Measurements from ENCODE around the gene UBE3C.
"Not testable (repeated sequence)": the region's sequence is repeated elsewhere in the genome, so short reads cannot be mapped to it uniquely, and the experiment has no call there.

Gene UBE3C
- total RNA-seq, result 83.1 to 118 (median 112) reads per million in 4 donors

DNA sequence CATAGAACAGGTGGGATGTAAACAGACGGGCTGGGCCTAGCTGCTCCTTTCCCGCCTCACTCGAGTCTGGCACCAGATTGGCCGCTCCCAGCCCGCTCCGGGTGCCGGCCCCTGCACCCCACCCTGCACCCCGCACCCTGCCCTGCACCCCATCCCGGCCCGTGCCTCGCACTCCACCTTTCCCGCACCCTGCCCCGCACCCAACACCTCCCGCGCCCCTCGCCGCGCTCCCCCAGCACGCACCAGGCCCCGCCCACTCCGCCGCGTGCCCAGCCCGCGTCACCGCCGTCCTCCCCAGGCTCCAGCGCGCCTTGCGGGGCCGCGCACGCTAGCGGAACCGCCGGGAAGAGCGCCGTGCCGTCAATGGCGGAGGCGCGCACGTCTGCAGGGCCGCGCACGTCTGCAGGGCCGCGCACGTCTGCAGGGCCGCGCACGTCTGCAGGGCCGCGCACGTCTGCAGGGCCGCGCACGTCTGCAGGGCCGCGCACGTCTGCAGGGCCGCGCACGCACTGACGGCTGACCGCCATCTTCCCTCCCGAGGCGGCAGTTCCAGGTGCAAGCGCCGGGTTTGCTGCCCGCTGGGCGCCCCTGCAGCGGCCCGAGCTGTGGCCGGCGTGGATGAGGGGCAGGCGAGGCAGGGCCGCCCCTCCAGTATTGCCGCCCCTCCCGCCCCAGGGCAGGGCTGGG lies at the start of gene UBE3C:
Gene UBE3C, plus strand, starts transcription at position 503 of the 687 bp plus-strand sequence. CDS start 347 bp downstream, outside the sequence.
- peak; percentile 81 to 94 (median 84) for DNase-seq

DNA sequence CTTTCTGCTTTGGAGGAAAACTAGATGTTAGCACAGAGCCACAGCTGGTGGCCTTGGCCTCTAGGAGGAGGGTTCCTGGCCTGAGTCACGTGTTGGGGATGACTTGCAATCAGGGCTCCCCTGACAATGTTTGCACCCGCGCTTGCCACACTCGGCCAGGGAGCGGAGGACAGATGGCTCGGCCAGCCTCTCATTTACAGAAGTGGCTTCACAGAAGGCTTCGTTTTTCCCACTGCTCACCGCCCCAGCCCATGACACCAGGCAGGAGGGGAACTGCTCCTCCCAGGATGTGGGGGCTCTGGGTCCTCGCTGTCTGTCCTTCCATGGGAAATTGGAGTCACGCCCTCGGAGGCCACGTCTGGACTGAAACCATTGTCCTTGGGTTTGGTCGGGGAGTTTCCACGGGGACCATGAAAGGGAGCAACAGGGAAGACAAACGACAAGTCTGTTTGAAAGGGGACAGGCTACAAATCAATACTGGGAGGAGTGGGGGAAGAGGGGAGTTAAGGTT lies 49.6 kb upstream of the UBE3C start:
- no peak for DNase-seq

DNA sequence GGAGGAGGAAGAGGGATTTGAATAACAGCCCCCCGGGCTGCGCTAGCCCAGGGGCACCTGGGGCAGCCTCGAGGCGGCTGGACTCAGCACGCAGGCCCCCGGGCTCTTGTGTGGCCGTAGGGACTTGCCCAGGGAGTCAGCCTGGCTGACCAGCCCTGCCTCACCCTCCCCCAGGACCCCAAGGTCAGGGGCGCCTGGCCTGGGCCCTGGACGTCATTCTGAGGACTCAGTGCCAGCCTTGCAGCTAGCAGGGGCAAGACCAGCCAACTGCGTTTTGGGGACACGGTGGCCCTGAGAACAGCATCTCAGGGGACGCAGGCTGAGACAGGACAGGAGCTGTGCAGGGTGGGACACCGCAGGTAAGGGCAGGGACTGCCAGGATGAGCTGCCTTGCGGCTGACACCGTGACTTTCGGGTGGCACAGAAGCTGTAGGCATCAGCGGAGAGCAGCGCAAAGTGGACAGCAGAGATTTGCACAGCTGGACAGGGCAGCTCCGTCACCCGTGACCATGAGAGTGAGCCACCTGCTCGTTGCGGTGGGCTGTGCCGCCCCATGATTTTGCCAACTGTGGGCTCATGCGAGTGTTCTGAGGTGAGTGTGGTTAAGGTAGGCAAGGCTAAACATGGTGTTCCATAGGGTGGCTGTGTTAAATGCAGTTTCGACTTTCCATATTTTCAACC lies 48.1 kb upstream of the UBE3C start:
- no peak for DNase-seq

DNA sequence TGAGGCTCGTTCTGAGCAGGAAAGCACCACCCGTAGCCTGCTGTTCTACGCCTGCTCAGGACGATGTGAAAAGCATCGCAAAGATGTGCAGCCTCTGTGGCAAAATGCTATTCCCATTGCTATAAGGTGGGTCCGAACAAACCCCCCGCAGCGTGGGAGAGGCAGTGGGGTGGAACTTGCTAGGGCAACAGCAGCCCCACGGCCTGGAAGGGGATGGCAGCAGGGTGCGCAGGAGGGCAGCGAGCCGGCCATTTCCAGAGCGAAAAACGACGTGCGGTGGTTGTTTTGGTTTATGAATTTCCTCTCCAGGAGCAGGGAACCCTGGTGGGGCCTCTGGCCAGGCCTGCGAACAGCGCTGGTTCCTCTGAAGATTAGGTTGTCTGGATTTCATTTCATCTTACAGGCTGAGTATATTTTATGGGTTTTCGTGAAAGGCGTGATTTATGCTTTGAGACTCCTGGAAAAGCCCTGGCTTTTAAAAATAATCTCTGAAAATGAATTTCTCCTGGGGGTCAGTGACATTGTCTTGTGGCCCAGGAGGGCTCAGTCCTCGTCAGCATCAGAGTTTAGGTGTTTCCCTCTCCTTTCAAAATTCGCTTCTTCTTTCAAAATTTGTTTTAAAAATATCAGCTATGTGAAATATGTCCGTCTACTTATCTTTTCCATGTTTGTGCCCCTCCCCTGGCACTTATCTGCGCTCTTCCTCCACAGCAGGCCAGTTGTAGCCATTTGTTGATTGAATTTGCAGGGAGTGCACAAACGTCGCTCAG lies 42.3 kb upstream of the UBE3C start:
- DNase-seq, result no peak

DNA sequence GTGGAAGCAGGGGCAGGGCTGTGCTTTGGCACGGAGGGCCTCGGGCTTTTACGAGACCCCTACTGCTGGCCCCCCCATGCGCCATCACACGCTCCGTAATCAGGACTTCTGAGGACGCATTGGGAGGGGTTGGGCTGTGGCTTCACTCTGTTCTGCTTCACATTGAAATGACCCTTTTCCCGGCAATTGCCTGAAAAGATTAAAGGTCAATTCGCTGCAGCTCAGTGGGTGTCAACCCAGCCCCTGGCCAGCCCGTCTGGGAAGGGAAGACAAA lies 41.7 kb upstream of the UBE3C start:
- DNase-seq, result no peak

DNA sequence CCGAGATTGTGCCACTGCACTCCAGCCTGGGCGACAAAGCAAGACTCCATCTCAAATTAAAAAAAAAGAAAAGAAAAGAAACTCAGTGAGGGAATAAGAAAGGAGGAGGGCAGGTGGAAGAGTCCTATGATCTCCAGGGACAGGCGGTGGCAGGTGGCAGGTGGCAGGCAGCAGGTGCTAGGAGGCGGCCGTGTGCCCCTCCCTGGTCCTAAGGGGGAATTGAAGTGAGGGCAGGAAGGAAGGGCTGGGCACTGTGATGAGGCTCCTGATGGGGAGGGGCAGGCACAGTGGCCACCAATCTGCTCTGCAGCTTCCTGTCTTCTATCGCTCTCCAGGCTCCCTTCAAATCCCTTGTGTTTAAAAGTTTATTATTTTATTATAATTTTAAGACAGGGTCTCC lies 41.2 kb upstream of the UBE3C start:
- DNase-seq, result no peak

DNA sequence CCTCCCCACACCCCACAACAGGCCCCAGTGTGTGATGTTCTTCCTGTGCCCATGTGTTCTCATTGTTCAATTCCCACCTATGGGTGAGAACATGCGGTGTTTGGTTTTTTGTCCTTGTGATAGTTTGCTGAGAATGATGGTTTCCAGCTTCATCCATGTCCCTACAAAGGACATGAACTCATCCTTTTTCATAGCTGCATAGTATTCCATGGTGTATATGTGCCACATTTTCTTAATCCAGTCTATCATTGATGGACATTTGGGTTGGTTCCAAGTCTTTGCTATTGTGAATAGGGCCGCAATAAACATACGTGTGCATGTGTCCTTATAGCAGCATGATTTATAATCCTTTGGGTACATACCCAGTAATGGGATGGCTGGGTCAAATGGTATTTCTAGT lies 38.7 kb upstream of the UBE3C start:
- DNase-seq, result not testable (repeated sequence)

DNA sequence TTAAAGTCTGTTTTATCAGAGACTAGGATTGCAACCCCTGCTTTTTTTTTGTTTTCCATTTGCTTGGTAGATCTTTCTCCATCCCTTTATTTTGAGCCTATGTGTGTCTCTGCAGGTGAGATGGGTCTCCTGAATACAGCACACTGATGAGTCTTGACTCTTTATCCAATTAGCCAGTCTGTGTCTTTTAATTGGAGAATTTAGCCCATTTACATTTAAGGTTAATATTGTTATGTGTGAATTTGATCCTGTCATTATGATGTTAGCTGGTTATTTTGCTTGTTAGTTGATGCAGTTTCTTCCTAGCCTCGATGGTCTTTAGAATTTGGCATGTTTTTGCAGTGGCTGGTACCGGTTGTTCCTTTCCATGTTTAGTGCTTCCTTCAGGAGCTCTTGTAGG lies 35.1 kb upstream of the UBE3C start:
- not testable (repeated sequence) for DNase-seq

DNA sequence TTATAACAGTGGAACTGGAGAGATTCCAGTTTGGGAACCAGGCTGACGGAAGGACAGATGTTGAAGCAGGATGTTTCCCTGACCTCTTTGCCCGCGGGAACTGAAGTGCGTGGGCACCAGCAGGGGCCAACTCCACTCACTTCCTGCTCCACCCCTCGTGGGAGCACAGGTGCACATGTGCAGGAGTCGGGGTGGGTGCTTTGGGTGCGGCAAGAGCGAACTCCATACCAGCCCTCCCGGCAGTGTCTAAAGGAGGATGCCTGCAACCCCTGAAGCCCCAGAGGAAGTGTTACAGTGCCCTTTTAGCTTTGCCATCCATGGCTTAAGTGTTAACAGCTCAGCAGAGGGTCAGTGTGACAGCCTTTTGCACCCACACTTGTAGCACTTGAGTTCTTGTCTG lies 27.4 kb upstream of the UBE3C start:
- DNase-seq, result no peak

DNA sequence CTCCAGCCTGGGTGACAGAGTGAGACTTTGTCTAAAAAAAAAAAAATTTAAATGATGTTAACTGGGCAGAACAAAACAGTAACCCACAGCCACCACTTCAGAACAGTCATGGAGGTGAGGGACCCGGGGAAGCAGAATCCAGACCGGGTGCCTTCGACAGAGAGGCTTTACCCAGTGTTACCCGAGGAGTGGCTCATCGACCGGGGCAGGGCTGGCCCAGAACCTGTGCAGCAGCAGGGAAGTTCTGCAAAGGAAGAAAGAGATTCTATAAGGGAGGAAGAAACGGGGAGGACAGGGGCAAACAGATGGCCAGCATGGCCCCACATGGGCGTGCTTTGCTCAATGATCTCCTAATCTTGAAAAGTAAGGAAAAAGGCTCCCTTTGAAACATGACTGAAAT lies 26.0 kb upstream of the UBE3C start:
- DNase-seq, result no peak

DNA sequence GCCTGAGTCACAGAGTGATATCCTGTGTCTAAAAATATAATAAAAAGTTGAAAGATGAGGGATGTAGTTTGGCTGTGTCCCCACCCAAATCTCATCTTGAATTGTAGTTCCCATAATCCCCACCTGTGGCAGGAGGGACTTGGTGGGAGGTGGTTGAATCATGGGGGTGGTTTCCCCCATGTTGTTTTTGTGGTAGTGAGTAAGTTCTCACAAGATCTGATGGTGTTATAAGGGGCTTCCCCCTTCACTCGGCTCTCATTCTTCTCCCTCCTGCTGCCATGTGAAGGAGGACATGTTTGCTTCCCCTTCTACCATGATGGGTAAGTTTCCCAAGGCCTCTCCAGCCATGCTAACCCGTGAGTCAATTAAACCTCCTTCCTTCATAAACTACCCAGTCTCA lies 25.1 kb upstream of the UBE3C start:
- no peak for DNase-seq

DNA sequence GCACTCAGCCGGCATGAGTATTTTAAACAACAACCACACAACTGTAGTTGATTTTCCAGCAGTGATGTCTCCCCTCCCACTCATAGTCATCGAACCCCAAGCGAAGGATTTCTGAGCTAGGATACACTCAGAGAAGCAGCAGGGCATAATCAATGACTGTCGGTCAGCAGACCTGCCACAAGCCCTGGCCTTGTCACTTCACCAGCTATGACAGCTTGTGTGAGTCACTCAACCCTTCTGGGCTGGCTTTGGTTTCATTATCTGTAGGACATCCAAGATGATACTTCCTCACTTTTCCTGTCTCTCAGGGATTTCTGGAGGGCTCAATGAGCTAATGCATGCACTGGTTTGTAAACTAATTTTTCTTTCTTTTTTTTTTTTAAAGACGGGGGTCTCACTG lies 22.0 kb upstream of the UBE3C start:
- DNase-seq, result no peak

DNA sequence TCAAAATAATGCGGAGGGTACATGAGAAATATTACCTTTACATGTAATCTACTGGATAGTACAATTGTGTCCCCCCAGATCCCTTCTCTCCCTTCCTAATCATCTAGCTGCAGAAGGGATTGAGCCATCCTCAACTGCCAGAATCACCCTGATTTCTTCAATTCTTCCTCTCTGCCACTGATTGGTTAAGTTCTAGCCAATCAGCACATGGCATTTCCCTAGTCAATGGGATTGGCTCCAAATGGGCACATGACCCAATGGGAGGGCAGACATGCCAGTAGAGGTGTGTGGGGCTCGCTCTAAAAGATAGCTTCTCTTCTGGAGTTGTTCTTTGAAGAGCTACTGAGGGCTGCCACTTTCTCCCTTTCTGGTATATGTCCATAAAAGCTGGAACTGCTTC lies 20.9 kb upstream of the UBE3C start:
- DNase-seq, result no peak

DNA sequence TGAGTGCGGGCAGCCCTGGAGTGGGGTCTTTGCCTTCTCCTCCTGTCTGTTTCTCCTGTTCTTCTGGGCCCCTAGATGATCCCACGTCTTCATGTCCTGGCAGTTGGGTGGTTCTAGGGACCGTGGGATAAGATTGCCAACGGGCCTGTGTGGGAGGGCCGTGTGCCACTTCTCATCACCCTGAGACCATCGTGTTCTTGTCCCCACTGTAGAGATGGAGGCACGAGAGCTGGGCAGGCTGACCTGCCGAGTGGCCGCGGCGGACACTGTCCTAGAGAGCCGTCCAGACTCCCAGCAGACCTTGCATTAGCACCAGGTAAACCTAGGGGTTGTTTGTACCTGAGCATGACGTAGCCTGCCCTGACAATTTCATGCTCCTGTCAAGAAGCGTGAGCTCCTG lies 18.5 kb upstream of the UBE3C start:
- no peak for DNase-seq

DNA sequence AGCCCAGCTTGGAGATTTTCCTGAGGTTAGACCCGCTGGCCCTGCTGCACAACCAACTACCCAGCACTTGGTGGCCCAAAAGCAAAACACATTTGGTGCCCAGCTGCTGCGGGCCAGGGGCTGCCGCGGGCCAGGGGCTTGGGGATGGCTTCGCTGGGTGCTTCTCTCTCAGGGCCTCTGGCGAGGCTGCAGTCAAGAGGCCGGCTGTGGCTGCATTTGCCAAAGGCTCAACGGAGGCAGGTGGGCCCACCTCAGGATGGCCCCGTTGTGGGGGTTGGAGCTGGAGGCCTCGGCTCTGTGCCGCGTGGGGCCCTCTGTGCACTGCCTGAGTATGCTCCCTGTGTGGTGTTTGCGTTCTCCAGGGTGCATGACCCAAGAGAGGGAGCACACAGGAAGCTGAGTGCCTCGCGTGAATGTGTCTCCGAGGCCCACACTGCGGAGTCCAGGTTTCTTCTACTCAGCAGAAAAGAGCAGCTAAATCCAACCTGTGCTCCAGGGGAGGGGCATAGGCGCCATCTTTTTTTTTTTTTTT lies 17.5 kb upstream of the UBE3C start:
- DNase-seq, result no peak

DNA sequence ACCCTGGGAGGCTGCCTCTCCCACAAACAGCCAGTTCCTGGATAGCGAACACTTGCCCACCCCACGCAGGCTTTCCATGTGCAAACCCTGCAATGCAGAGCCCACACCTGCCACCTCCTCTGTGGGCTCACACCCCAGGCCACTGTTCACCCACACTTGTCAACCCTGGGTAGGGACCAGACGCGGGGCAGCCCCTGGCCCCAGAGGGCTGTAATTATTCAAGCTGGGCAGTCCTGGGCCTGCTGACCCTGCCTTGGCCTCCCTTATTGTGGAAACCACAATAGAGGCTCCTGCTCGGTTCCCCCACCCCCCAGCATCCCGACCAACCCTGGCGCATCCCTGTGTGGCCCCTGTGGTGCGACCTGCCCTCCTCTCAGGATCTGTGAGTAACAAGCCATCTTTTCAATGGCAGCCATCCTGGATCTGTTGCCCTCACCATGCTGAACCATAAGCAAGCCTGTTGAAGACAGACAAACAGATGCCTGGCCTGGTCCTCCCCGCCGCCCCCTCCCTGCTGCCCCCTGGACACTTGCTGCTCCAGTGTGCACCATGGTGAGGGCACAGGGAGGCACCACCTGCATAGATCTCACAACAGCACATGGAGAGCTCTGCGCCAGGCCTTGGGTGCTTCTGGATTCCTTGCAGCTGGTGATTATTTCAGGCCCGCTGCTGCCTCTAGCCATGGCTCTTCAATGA lies 15.8 kb upstream of the UBE3C start:
- no peak for DNase-seq

DNA sequence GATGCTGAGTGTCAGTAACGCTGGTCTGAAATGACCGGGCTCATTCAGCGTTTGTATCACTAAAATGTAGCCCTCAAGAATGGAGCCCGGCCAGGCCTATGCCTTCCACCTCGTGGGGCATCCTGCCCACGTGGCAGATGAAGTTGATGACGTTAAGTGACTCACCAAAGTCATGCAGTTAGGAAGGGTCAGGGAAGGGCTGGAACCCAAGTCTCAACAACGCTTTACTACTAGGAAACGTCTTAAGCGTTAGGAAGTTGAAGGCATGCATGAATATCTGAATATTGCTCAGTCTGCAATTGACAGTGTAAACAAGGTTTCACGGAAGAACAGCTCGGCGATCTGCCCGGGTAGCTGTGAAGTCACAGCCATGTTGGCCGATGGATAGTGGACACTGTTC lies 14.0 kb upstream of the UBE3C start:
- no peak for DNase-seq

DNA sequence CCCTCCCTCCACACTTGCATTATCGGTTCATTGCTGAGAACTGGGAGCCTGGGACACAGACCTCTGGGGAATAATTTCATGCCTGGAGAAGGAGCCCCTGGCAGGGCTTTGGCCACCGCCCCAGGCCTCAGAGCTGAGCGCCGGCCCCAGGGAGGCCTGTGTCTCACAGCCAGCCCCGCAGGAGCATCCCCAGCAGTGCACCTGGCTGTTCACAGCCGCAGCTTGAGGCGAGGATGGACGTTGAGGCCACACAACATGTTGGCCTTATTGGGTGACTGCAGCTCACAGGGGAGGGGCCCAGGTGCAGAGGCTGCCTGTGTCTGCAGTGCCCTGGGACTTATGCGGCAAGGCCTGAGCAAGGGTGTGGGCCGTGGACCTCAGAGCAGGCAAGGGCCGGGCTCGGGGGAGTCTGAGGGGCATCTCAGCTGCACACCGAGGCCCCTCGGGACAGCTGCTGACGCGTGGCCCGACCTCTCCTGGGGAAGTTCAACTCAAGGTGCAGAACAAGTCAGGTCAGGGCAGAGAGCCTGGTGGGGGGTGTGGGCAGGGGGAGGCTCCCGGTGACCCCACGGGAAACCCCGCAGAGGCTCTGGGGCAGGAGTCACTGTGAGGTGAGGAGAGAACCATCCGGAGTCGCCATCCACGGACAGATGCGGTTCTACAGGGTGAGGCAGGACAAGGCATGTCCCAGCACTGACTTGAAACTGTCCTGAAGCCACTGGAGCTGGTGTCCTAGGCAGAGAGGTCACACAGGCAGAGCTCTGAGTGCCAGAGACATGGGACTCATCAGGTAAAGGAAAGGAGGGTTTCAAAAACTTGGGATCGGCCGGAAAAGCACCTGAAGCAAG lies 13.1 kb upstream of the UBE3C start:
- DNase-seq, result no peak

DNA sequence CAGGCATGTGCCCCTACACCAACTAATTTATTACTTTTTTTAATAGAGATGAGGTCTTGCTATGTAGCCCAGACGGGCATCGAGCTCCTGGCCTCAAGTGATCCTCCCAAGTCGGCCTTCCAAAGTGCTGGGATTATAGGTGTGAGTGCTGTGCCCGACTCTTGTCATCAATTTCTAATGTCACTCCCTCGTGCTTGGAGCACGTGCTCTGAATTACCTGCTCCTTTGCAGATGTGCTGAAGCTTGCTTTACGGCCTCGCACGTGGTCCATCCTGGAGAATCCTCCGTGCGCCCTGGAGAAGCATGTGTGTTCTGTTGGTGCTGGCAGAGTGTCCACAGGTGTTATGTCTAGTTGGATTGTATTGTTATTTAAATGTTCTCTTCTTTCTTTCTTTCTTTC lies 11.8 kb upstream of the UBE3C start:
- DNase-seq, result no peak

DNA sequence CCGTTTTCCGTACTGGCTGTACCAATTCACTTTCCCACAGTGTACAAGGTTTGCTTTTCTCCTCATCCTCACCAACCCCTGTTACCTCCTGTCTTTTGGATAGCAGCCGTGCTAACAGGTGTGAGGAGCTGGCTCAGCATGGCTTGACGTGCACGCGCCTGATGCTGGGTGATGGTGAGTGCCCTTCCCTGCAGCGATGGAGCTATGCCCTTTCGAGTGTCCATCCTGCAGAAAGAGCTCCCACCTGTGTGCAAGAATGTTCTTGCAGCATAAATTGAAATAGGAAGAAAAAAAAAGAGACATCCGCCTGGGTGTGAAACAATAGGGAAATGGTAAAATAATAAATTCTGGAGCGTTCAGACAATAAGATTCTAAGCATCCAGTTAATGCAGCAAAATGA lies 9.5 kb upstream of the UBE3C start:
- DNase-seq, result no peak

DNA sequence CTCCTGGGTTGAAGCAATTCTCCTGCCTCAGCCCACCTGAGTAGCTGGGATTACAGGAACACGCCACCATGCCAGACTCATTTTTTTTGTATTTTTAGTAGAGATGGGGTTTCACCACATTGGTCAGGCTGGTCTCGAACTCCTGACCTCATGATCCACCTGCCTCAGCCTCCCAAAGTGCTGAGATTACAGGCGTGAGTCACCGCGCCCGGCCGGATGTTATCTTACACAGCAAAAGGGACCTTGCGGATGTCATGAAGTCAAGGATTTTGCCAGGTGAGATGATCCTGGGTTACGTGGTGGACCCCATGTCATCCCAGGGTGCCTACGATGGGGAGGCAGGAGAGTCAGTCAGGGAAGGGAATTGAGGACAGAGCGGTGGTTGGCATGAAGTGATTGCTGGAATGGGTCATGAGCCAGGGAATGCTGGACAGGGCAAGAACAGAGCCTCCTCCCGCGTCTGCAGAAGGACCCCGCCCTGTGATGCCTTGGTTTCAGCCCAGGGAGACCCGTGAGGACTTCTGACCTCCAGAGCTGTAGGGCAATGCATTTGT lies 8.7 kb upstream of the UBE3C start:
- no peak for DNase-seq

DNA sequence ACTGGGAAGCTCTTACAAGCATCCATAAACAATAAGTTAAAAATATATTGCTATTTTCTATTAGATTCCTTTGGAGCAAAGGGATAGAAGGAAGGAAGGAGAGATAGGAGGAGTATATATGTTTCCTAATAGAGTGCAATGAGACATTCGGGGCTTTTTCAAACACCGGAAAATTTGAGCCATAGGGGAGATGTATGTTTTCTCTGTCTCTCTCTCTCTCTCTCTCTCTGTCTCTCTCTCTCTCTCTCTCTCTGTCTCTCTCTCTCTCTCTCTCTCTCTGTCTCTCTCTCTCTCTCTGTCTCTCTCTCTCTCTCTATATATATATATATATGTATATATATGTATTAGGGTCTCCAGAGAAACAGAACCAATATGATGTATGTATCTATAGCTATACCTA lies 7.9 kb upstream of the UBE3C start:
- not testable (repeated sequence) for DNase-seq

Measured in T-helper 1 cell (primary cell).